GM20000 (cell line): Measurements from ENCODE around the gene CAVIN2.

Experiments
- DNase-seq: peaks from one replicate; pipeline ENCODE4 v3.0.0; 2012; ENCODE audit warnings: low spot score
- CTCF ChIP-seq: IDR thresholded peaks from 2 replicates; pipeline ENCODE4 v1.5.1; 2012; ENCODE audit warnings: mild to moderate bottlenecking, control low read depth; ENCODE audit errors: extremely low read depth, missing control alignments

CAVIN2 gene

DNA sequence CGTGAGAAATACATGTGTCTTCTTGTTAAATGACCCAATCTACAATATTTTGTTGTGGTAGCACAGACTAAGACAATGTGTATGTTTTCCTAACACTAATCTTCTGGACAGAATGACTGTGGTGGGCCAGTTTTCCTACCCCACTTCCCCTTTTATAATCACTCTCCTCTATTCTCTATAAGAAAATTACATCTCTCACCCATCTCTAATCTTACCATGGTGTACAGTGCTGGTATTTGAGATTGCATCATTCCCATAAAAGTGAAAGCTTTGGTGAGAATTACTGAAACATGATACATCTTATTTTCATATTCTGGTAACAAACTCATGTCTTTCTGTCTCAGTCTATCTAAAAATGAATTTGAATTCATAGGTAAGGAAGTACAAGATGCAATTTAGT lies 40.5 kb downstream of the CAVIN2 start:
- TF ChIP-seq CTCF = no peak
- no peak for DNase-seq

- no peak for DNase-seq
- no peak for TF ChIP-seq CTCF
Measured at GRCh38 chr2:191804766-191805165, 42.1 kb downstream of the CAVIN2 start.

DNA sequence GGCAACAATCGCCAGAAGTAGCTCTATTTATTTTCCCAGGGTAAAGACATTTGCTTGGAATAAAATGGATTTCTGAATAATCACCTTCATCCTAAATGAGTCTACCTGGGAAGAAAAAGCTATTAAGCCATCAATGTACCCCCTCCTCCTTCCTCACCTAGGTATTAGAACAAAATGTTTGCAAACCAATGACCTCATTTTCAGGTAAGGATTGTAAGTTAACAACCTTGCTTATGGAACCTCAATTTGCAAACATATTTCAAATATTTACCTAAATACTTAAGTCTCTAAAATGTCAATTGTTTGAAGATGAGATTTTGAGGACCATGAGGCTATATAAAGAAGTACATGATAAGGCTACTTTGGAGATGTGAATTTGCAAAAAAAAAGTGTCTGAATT lies 43.9 kb downstream of the CAVIN2 start:
- no peak for TF ChIP-seq CTCF
- no peak for DNase-seq

GRCh38 chr2:191802180-191802579 lies 44.7 kb downstream of the CAVIN2 start:
- TF ChIP-seq CTCF = no peak
- no peak for DNase-seq

GRCh38 chr2:191800874-191801273 lies 46.0 kb downstream of the CAVIN2 start:
- DNase-seq = no peak
- no peak for TF ChIP-seq CTCF

GRCh38 chr2:191799526-191799925 lies 47.4 kb downstream of the CAVIN2 start:
- no peak for DNase-seq
- TF ChIP-seq CTCF = no peak

GRCh38 chr2:191797942-191798876 lies 48.7 kb downstream of the CAVIN2 start:
- DNase-seq = no peak
- TF ChIP-seq CTCF = no peak
